ENCODE results near the gene PHAX.
"Not testable (repeated sequence)": the region's sequence is repeated elsewhere in the genome, so short reads cannot be mapped to it uniquely, and the experiment has no call there.

The PHAX gene

GRCh38 chr5:126659805-126660482 is 59.2 kb downstream of the PHAX start:
- DNase-seq = no peak

- no peak for DNase-seq
Observed at GRCh38 chr5:126664586-126664985, 63.8 kb downstream of the PHAX start.

- not testable (repeated sequence) for DNase-seq
Observed at GRCh38 chr5:126670109-126670508, 69.4 kb downstream of the PHAX start.

- not testable (repeated sequence) for DNase-seq
Observed at GRCh38 chr5:126671681-126672080, 70.9 kb downstream of the PHAX start.

- DNase-seq = no peak
Observed at GRCh38 chr5:126673477-126673876, 72.7 kb downstream of the PHAX start.

GRCh38 chr5:126674145-126674544 is 73.4 kb downstream of the PHAX start:
- DNase-seq = no peak

GRCh38 chr5:126675338-126675737 is 74.6 kb downstream of the PHAX start:
- no peak for DNase-seq

- no peak for DNase-seq
Observed at GRCh38 chr5:126676195-126676624, 75.5 kb downstream of the PHAX start.
